ENCODE results near the gene GET4.

The GET4 gene

DNA sequence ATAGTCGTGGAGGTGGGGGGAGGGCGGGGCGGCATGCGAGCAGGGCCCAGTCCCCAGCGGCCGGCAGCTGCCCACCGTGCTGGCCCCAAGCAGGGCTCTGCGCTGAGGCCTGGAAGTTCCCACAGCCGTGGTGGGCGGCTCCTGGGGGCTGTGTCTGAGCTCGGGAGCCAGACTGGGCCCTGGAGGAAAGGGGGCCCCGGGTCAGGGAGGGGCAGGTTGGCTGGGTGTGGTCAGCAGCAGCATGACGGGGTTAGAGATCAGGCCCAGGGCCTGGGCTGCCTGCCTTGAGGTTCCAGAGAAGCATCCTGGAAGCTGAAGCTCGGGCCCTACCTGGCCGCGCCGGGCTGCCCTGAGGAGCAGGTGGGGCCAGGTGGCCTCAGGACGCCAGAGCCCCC lies 22.1 kb downstream of the GET4 start:
- DNase-seq: no peak

DNA sequence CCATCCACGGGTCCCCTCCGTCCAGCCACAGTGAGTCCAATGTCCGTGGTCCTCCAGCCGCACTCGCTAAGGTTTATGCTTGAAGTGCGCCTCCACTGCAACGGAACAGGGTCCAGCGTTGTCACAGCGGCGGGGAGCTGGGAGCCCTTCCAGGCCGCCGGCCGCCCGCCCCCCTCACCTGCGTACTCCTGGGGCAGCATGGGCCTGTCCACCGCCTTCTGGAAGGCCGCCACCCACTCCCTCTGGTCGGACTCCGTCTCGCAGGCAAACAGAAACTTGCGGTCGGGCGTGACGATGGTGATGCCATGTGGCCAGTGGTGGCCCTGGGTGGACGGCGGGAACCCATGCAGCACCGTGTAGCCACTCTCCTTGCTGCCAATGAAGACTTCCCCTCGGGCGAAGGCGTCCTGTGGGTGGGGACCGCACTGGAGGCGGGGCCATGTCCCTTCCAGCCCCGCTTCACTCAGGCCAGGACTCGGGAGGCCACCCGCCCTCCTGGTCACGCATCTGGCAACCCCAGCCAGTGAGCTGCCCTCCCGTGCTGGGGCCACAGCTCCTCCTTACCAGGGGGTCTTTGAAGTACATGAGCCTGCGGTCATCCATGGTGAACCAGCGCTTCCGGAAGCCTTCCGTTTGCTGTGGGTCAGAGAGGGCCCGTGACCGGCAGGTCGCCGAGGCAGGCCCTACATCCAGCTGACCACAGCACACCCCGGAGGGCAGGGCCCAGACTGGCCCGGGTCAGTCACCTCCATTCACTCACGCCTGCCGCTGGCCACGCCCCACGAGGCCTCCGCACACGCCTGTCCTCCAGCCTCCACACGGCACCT lies 22.7 kb downstream of the GET4 start:
- no peak for DNase-seq

DNA sequence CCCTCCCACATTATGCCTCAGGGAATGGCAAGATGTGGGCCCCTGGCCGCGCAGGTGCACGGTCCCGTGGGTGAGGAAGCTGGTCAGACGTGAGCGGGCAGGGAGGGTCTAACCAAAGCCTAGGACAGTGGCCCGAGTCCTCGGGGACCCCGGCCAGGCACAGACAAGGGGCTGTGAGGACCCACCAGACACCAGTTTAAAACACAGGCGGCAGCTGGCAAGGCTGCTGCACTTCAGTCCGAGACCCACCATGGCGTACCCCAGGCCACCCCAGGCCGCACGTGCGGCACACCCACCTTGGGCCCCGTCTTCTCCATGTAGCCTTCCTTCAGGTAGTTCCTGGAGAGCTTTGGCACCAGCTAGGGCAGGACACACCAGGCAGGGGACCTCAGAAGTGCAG lies 23.5 kb downstream of the GET4 start:
- no peak for DNase-seq

DNA sequence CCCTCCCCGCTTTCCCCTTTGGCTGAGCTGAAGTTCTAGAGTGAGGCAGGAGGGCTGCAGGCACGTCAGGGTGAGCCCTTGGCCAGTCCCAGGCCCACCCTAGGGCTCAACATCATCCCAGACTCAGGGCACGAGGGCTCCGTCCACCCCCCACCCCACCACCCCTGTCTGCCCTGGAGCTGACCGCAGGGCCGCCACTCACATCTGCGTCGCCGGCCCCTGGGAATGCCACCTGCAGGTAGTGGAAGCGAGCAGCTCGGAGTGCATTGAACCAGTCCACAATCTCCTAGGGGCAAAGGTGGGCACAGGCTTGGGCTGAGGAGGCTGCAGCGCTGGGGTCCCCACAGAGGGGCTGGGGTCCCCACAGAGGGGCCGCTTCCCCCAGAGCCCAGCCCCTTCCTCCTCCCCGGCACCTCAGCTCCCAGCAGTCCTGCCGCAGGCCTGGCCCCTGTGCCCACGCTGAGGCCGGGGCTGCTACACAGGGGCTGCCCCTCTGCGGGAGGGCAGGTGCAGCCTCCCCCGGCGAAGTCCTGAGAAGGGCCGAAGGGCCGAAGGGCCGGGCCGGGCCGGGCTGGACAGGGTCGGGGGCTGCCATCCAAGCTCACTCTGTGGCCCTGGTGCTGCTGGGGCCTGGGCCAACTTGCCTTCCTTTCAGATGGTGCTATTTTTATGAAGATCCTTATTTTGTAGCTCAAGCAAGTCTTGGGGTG lies 24.1 kb downstream of the GET4 start:
- no peak for DNase-seq

DNA sequence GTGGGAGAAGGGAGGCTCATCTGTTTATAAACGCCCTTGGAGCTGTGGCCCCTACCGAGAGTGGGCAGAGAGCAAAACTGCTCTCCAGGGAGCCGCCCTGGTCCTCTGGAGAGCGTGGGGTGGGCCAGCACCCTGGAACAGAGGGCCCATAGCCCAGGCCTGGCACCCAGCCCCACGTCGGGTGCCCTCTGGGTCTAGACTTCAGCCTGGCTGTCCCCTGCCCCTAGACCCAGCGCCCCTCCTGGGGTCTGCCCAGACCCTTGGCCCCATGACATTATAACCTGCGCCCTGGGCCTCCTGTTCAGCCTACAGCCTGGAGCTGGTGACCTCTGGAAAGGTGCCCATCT lies 24.7 kb downstream of the GET4 start:
- no peak for DNase-seq

DNA sequence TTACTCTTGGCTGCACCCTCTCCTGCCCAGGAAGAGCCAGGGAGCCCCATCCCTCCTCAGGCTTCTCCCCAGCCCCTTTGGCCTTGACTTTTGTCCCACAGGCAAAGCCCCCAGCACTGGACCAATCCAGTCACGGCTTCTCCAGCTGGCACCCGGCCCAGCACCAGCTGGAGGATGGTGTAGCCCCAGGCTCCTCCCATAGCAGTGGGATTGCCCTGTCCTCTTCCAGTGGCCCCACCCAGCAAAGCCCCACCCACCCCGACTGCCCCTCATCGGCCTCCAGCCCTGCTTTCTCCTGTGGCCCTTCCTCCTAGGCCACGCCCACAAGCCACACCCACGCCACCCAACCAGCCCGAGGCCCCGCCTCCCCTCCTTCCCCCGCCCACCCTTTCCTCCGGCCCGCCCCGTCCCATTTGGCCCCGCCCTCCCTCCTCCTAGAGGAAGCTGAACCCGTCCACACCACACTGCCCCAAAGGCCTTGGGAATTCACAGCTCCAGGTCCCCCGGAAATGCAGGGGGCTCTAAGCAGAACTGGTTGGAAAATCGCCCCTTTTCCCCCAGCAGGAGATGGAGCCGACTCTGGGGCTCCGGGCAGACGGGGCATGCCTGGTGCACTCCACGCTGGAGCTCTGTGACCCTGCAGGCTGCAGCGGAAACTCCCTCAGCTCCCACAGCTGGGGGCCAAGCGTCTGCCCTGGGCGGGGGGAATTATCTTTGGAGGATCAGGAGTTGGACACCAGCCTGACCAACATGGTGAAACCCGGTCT lies 25.2 kb downstream of the GET4 start:
- DNase-seq: peak in 43 of 58 donors; percentile 23 to 84 (median 53)

DNA sequence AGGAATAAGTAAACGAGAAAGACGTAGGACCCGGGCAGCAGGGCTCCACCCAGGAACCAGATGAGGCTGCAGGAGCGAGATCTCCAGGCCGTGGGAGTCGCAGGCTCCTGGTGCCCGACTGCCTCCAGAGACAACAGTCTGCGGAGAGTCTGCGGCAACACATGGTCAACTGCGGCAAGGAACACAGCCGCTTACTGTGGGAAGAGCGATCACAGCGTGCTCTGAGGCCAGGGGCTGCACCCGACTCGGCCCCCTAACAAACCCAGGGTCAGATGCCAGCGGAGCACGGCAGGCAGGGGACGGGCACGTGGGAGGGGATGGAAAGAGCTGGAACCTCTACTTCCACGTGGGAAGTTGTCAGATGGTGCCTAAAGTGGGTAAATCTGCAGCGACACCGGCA lies 26.6 kb downstream of the GET4 start:
- DNase-seq: peak in 1 of 58 donors; percentile 56

DNA sequence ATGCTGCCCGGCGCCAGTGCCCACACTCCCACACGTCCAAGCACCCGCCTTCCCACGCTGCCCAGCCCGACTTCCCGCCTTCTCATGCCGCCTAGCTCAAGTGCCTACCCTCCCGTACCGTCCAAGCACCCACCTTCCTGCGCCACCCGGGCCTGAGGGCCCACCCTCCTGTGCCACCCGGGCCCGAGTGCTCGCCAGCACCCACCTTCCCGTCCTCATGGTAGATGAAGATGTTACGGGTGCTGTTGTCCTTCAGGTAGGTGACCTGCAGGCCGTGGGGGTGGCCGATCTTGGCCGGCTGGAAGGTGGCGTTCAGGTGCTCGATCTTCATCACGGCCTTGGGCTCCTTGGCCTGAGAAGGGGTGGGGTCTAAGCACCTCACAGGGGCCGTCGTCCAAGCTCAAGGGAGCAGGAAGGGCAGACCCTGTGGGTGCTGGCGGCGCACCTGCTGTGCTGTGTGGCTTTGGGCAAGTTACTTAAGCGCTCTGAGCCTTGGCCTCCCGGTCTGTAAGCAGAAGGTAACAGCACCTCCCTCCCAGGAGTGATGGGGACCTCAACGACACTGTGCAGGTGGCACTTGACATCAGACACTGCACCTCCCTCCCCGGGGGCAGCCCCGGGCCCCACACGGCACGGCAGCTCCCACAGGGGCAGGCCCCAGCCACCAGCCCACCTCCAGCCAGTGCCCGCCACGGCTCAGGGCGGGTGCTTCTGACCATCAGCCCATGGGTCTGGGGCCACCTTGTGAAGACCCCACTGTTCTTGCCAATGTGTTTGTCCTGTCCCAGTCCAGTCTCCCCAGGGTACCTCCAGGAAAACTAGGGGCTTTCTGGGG lies 27.8 kb downstream of the GET4 start:
- no peak for DNase-seq

DNA sequence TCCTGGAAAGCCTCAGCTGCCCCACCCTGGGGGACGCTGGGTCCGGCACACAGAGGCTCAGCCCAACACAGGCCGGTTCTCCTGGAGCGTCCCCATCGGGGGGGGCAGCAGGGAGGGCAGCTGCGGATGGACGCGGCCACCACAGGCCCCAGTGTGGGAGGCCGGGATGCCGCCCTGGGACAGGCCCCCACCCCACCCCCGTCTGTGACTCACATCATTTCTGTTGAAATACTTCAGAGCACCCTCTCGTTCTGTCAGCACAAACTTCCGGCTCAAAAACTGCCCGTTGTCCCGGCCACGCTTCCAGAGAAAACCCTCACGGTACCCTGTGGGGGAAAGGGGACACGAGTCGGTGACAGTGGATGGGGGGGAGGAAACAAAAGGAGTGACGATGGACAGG lies 28.5 kb downstream of the GET4 start:
- DNase-seq: no peak

DNA sequence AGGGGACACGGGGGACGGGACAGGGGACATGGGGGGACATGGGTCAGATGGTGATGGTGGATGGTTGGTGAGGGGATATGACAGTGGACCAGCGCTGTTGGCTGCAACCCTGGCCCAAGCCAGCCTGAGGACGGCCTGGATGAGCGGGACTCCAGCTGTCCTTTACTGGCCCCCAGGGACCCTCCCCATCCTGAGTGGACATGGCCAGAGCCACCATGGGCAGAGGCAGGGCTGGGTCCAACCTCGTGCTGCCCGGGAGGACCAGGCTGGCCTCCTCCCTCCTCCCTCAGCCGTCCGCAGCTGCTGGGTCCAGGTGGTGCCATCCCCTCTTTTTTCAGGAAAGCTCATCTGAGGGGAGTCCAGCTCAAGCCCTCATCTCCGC lies 30.4 kb downstream of the GET4 start:
- DNase-seq: no peak

DNA sequence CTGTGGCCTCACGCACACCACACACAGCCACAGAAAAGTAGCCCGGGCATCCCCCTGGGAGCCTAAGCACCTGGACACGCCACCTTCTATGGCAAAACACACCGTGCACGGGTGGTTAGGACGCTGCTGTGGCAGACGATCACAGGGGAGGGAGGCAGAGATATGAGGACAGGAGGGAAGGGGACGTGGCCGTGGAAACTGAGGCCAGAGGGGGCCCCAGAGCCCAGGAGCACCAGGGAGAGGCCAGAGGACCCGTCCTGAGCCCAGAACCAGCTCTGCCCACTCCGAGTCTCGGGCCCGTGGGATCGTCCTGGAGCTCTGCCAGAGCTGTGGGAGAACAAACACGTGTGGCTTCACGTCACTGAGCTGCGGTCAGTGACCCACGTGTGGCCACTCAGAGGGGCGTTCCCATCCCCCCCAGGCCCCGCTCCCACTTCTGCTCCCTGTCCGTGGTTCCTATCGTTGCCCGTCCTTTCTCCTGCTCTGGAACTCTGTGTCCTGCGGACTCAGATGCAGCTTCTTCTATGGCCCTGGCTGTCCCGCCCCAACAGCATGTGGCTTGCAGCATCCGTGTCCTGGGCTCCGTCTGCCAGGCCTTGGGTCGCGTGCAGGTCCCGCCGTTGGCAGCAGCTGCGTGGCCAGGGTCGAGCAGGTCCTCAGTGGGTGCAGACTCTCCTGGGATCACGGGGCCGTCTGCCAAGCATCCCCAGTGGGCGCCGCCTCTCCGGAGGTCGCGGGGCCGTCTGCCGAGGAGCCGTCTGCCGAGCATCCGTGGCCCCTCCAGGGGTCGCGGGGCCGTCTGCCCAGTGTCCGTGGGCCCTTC lies 31.0 kb downstream of the GET4 start:
- peak in 6 of 58 donors; percentile 18 to 56 (median 42) for DNase-seq

DNA sequence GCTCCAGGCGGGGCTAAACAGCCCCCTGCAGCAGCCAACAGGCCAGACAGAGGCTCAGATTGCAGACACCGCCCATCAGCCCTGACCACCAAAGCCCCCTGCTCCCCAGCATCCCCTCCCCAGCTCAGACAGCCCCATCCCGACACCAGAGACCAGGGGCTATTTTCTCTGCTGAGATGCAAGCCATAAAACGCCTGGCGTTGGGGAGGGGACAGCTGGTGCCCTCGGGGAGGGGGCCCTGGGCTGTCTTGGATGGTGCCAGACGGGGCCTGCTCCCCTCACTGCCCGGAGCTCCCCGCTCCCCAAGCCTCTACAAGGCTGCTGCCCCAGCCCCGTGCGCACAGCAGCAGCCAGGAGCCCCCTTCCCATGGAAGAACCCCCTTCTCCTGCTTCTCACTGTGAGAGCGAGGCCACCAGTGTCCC lies 31.8 kb downstream of the GET4 start:
- no peak for DNase-seq

DNA sequence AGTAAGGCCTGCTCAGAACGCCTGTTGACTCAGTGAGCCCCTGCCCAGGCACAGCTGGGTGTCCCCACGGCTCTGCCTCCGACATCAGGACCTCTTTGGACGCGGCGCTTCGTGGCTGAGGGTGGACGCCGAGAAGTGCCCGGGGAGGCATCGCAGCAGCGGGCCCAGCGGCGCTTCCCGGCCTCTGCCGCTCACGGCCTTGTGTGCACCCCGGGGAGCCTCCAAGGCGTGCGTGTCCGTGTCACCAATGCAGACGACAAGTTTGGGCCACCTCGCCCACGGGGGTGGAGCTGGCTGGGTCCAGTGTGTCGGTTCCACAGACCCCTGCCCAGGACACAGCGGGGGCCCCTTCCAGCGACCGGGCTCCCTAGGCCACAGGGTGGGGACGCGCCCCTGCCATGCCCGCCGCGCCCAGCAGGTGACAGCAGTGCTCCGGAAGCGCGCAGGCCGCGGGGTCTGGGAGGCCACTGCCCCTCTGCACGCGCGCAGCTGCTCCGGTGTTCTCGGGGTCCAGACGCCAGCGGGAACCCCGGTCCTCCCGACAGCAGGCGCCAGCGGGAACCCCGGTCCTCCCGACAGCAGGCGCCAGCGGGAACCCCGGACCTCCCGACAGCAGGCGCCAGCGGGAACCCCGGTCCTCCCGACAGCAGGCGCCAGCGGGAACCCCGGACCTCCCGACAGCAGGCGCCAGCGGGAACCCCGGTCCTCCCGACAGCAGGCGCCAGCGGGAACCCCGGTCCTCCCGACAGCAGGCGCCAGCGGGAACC lies 32.4 kb downstream of the GET4 start:
- DNase-seq: peak in 27 of 58 donors; percentile 17 to 63 (median 36)

DNA sequence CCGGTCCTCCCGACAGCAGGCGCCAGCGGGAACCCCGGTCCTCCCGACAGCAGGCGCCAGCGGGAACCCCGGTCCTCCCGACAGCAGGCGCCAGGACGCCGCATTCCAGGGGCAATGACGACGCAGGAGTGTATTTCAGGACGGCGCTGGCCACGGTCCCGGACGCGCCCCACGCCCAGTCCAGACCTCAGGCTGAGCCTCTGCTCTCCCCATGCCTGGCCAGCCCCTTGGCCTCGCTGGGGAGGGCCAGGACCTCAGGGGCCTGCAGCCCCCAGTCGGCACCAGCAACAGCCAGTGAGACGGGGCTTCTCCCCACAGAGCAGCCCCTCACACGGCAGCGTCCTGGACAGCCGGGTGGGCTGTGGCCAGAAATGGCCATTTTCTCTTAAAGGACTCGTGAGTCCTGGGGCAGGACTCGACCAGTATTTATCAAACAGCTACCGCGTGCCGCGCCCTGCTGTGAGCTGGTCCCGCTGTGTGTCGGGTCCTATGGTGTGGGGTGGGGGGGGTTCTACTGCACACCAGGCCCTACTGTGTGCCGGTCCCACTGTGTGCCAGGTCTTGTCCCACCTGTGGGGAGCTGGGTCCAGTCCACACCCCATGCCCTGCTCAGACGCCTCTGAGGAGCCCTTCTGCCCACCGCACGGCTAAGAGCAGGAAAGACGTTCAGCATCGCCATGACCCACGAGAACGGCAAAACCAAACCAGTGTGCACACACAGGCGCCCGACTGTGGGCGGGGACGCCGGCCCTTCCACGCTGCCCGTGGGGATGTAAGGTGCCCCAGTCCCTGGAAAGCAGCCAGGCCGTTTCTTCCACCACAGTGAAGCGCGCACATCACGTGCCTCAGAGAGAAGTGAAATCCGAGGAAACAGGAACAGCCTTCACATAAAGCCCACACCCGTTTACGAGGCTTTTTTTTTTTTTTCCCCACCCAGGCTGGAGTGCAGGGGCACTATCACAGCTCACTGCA lies 33.3 kb downstream of the GET4 start:
- DNase-seq: peak in 32 of 58 donors; percentile 18 to 71 (median 42)

DNA sequence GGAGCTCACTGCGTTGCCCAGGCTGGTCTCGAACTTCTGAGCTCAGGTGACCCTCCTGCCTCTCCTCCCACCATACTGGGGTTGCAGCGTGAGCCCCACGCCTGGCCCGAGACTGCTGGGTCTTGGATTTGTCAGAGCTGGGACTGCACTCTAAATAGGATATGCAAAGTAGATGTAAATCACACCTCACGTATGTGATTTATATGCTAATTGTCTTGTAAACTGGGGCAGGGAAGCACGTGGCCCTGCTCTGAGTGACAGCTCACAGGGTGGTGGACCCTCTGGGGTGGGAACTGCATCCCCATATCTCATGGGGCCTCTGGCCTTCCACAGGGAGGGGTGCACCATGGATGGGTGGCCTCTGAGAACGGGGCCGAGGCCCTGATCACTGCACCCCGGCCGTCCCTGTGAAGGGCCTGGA lies 34.1 kb downstream of the GET4 start:
- DNase-seq: no peak

DNA sequence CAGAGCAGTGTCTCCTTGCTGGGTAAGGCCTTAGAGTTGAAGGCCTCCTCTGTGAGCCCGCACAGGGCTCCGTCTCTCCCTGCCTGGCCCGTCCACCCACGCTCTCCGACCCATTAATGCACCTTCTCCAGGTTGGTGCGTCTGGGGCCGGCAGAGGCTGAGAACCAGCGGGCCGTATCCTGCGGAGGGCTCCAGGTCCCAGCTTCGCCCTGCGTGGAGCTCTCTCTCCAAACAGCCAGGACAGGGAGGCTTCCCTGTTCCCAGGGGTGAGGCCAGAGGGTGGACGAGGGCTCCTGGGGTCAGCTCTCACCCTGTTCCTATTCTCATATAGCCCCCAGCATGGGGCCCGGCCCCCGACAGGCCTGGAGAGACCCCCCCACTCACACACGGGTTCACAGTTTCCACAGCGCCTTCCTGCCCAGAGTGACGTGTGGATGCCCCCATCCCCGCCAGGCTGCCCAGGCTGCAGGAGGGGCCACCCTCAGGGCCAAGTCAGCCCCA lies 34.6 kb downstream of the GET4 start:
- DNase-seq: no peak

DNA sequence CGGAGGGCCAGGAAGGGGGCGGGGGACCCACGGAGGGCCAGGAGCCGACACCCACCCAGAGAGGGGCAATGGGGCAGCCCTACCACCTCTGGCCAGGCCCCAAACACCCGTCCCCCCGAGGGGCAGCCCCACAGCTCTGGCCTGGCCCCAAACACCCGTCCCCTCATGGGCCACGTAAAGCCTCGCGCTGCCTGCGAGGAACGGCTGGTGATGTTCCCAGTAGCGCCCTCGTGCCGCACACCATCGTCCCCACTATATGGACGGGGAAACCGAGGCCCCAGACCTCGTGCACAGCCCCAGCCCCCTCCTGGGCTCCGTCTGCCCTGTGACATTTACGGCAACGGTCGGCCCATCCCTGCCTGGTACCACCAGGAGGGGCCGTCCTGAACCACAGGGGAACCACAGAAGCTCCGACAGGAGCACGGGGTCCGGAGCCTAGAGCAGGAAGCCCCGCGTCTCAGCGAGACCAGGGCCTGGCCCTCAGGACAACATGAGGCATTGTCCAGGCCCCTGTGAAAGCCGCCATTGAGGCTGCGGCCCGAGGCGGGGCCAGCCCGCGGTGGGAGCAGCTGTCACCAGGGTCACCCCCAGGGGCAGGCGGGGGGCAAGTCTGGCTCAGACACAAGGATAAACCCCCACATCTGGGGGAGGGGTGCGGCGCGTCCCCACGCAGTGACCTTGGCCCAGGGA lies 35.6 kb downstream of the GET4 start:
- DNase-seq: peak in 46 of 58 donors; percentile 16 to 93 (median 70)

Data from anterior cingulate cortex (tissue), 58 donors.